Measurements from ENCODE around the gene ADK.

GRCh38 chr10:74297389-74298080 is 146.5 kb downstream of the ADK start:
- no peak for TF ChIP-seq CTCF (IDR thresholded peaks at IDR 0.05)
- TF ChIP-seq POLR2A (IDR thresholded peaks at IDR 0.05) = no peak

Measured in heart left ventricle (tissue), 13 donors.